Stimulated activated CD4-positive, alpha-beta T cell treated with anti-CD3 and anti-CD28 coated beads, Interleukin-1b, Interleukin-23, amount 100 ng/mL, for 48 hours (primary cell): ENCODE results near the gene TICAM1.
A peak's percentile ranks its signal among the peaks of the same experiment; 100 is the strongest.
"Not testable (repeated sequence)": the region's sequence is repeated elsewhere in the genome, so short reads cannot be mapped to it uniquely, and the experiment has no call there.

Experiments
- DNase-seq: peaks from one replicate; pipeline ENCODE4 v3.0.0-alpha.2; 2020

The TICAM1 gene

GRCh38 chr19:4831304-4831978 is at the start of gene TICAM1:
Gene TICAM1, minus strand, starts transcription at chr19:4831712. Its CDS starts 13,335 bp downstream, at chr19:4818377.
- DNase-seq = peak; percentile 71

- DNase-seq = no peak
Measured at GRCh38 chr19:4879041-4879440, 47.5 kb upstream of the TICAM1 start.

- DNase-seq = no peak
Measured at GRCh38 chr19:4878491-4878968, 47.0 kb upstream of the TICAM1 start.

GRCh38 chr19:4877753-4878490 is 46.4 kb upstream of the TICAM1 start:
- DNase-seq = no peak

GRCh38 chr19:4873930-4874329 is 42.4 kb upstream of the TICAM1 start:
- DNase-seq = no peak

GRCh38 chr19:4871711-4872110 is 40.2 kb upstream of the TICAM1 start:
- DNase-seq = no peak

- DNase-seq = peak; percentile 37
Measured at GRCh38 chr19:4870025-4870700, 38.7 kb upstream of the TICAM1 start.

- no peak for DNase-seq
Measured at GRCh38 chr19:4868286-4868834, 36.8 kb upstream of the TICAM1 start.

- peak; percentile 94 for DNase-seq
Measured at GRCh38 chr19:4867534-4868285, 36.2 kb upstream of the TICAM1 start, which contains the start of gene PLIN3. Gene PLIN3, minus strand, starts transcription at chr19:4867667. Its CDS starts 6,273 bp downstream, at chr19:4861394.

GRCh38 chr19:4866595-4867424 is 35.3 kb upstream of the TICAM1 start:
- peak; percentile 22 for DNase-seq

GRCh38 chr19:4861147-4861546 is 29.6 kb upstream of the TICAM1 start:
- DNase-seq = no peak

- no peak for DNase-seq
Measured at GRCh38 chr19:4859697-4860096, 28.2 kb upstream of the TICAM1 start.

GRCh38 chr19:4856468-4856867 is 25.0 kb upstream of the TICAM1 start:
- DNase-seq = not testable (repeated sequence)

GRCh38 chr19:4853506-4853905 is 22.0 kb upstream of the TICAM1 start:
- DNase-seq = not testable (repeated sequence)

GRCh38 chr19:4852484-4852883 is 21.0 kb upstream of the TICAM1 start:
- DNase-seq = no peak

- DNase-seq = peak; percentile 68
Measured at GRCh38 chr19:4851551-4852290, 20.2 kb upstream of the TICAM1 start.

- DNase-seq = no peak
Measured at GRCh38 chr19:4849019-4849418, 17.5 kb upstream of the TICAM1 start.

- no peak for DNase-seq
Measured at GRCh38 chr19:4847190-4847973, 15.9 kb upstream of the TICAM1 start.

- not testable (repeated sequence) for DNase-seq
Measured at GRCh38 chr19:4845975-4846374, 14.5 kb upstream of the TICAM1 start.
